ENCODE data around the gene DCX.
A peak's percentile ranks its signal among the peaks of the same experiment; 100 is the strongest.

DCX gene

DNA sequence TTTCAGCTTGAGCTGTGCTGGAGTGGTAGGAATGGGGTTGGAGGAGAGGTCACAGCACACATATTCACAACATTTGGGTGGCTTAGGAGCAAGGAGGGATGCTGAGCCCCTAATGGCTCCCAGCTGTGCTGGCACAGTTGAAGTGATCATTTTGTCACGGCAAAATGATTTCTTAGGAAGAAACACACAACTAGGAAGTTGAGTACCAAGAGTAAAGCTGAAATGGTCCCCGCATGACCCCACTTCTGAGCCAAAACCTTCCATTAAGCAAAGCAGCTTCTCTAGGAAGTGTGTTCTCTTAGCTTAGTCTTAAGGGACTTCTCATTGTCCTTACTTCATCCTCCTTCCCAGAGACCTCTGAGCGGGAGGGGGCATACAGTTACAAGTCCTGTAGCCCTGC is 154.3 kb downstream of the DCX start:
- Histone ChIP-seq H3K27me3 (ENCODE audit: insufficient read depth, low read depth) (no peaks in the 10 kb centered on the region), H3K4me2 (no peak overlapping the region), H3K4me3 (IDR thresholded peaks at IDR 0.05; ENCODE audit: insufficient read depth, low read depth, low read length) (no peak overlapping the region), H3K9ac (no peak overlapping the region), H4K20me1 (ENCODE audit: insufficient read depth) (no peaks in the 10 kb centered on the region), H3K4me1 (ENCODE audit: low read depth, poor library complexity, severe bottlenecking) (peaks cover 6% of the 10 kb centered on the region), H2AFZ (ENCODE audit: low read depth) (no peak overlapping the region), H3K27ac (no peak overlapping the region), H3K36me3 (ENCODE audit: insufficient read depth) (no peaks in the 10 kb centered on the region), H3K79me2 (ENCODE audit: insufficient read depth, low read depth) (no peaks in the 10 kb centered on the region)
- TF ChIP-seq, protein P1, sequence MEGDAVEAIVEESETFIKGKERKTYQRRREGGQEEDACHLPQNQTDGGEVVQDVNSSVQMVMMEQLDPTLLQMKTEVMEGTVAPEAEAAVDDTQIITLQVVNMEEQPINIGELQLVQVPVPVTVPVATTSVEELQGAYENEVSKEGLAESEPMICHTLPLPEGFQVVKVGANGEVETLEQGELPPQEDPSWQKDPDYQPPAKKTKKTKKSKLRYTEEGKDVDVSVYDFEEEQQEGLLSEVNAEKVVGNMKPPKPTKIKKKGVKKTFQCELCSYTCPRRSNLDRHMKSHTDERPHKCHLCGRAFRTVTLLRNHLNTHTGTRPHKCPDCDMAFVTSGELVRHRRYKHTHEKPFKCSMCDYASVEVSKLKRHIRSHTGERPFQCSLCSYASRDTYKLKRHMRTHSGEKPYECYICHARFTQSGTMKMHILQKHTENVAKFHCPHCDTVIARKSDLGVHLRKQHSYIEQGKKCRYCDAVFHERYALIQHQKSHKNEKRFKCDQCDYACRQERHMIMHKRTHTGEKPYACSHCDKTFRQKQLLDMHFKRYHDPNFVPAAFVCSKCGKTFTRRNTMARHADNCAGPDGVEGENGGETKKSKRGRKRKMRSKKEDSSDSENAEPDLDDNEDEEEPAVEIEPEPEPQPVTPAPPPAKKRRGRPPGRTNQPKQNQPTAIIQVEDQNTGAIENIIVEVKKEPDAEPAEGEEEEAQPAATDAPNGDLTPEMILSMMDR (conservative IDR thresholded peaks at IDR 0.05; ENCODE audit: low read depth, low read length) = no peak

DNA sequence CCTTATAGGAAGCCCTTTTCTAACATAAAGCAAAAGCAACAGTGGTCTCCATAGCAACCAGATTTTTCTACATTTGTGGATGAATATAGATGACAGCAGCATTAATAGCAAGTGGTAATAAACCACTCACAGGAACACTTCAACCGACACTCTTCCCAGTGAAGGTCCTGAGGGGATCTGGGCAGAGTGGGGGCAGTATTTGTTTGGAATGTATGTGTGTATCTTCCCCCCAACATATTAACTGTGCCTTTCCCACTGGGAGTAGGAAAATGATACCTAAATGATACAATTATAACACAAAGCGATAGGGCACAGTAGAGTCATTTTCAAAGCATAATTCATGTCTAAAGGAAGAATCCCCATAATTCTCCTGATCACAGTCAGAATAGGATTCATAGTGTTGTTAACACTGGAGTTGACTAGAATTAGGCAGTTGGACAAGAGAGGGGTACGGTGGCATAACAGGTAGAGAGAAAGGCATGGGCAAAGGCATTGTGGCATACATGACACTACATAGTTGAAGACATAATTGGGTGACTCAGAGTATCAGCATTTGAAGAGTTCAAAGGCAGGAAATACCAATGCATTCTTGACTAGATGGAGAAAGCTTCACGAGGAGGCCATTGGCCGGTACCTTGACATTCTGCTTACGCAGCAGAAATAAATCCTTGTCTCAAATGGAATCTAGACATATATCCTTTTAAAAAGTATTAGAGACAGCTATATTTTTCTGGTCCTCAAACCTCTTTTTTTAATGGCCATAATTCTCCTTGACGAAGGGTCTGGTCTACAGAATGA is 156.9 kb downstream of the DCX start:
- H3K9ac ChIP-seq = no peak overlapping the region
- H3K4me2 ChIP-seq = no peak overlapping the region
- H3K27ac ChIP-seq = no peak overlapping the region
- H2AFZ ChIP-seq (ENCODE audit: low read depth) = no peak overlapping the region
- H3K79me2 ChIP-seq (ENCODE audit: insufficient read depth, low read depth) = no peaks in the 10 kb centered on the region
- no peaks in the 10 kb centered on the region for H4K20me1 ChIP-seq (ENCODE audit: insufficient read depth)
- H3K27me3 ChIP-seq (ENCODE audit: insufficient read depth, low read depth) = no peaks in the 10 kb centered on the region
- no peak overlapping the region for H3K4me3 ChIP-seq (IDR thresholded peaks at IDR 0.05; ENCODE audit: insufficient read depth, low read depth, low read length)
- TF ChIP-seq, protein P1 (conservative IDR thresholded peaks at IDR 0.05; ENCODE audit: low read depth, low read length) = no peak
- peaks cover 6% of the 10 kb centered on the region for H3K4me1 ChIP-seq (ENCODE audit: low read depth, poor library complexity, severe bottlenecking)
- no peaks in the 10 kb centered on the region for H3K36me3 ChIP-seq (ENCODE audit: insufficient read depth)

DNA sequence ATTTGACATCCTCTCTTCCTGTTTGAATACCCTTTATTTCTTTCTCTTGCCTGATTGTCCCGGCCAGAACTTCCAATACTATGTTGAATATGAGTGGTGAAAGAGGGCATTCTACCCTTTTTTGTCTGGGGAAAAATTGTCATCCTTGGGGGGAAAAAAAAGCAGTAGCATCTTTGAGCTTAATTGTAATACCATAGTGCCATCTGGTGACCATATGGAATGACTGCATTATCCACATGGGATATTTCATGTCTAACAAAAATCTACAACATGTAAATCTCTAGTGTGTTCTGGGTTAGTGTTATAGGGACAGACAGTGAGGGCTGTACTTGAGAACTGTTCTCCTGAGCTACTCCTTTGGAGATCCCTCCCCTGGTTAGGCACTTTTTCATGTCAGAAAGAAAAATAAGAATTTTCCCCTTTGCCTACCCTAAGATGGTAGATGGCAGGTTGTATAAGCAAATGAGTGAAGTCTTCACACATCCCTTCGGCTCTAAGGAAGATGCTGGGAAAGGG is 167.7 kb downstream of the DCX start:
- H4K20me1 ChIP-seq (ENCODE audit: insufficient read depth) = no peaks in the 10 kb centered on the region
- H3K4me2 ChIP-seq = no peak overlapping the region
- H2AFZ ChIP-seq (ENCODE audit: low read depth) = no peak overlapping the region
- no peaks in the 10 kb centered on the region for H3K4me1 ChIP-seq (ENCODE audit: low read depth, poor library complexity, severe bottlenecking)
- no peaks in the 10 kb centered on the region for H3K36me3 ChIP-seq (ENCODE audit: insufficient read depth)
- no peaks in the 10 kb centered on the region for H3K79me2 ChIP-seq (ENCODE audit: insufficient read depth, low read depth)
- TF ChIP-seq, protein P1 (conservative IDR thresholded peaks at IDR 0.05; ENCODE audit: low read depth, low read length) = peak; percentile 51
- no peak overlapping the region for H3K27ac ChIP-seq
- no peak overlapping the region for H3K9ac ChIP-seq
- no peak overlapping the region for H3K4me3 ChIP-seq (IDR thresholded peaks at IDR 0.05; ENCODE audit: insufficient read depth, low read depth, low read length)
- no peaks in the 10 kb centered on the region for H3K27me3 ChIP-seq (ENCODE audit: insufficient read depth, low read depth)

All from KMS-11 (cell line).